Muscle layer of colon (tissue), 2 donors: ENCODE data around the gene KIAA2012.
A peak's percentile ranks its signal among the peaks of the same experiment; 100 is the strongest.
"Not testable (repeated sequence)": the region's sequence is repeated elsewhere in the genome, so short reads cannot be mapped to it uniquely, and the experiment has no call there.

Experiments used
- H3K27ac ChIP-seq: one replicate; pipeline ENCODE4 v1.7.0; 2013; ENCODE audit warnings: low read depth, mild to moderate bottlenecking, low read length, moderate library complexity
- H3K27me3 ChIP-seq, 2 donors: one replicate each; pipeline ENCODE4 v1.7.0; 2013; ENCODE audit warnings: low read length in 2 of 2, mild to moderate bottlenecking in 2 of 2; ENCODE audit not compliant: insufficient read depth in 2 of 2, control insufficient read depth in 1 of 2
- H3K36me3 ChIP-seq: one replicate; pipeline ENCODE4 v1.7.0; 2013; ENCODE audit warnings: mild to moderate bottlenecking, low read length; ENCODE audit not compliant: insufficient read depth
- H3K4me1 ChIP-seq: one replicate; pipeline ENCODE4 v1.7.0; 2013; ENCODE audit warnings: mild to moderate bottlenecking, low read length; ENCODE audit not compliant: insufficient read depth
- H3K4me3 ChIP-seq, 2 donors: one replicate each; pipeline ENCODE4 v1.7.0; 2013; ENCODE audit warnings: low read length in 2 of 2, low read depth in 1 of 2, mild to moderate bottlenecking in 1 of 2, moderate library complexity in 1 of 2
- H3K9ac ChIP-seq: one replicate; pipeline ENCODE4 v1.7.0; 2013; ENCODE audit warnings: low read length
- H3K9me3 ChIP-seq: one replicate; pipeline ENCODE4 v1.7.0; 2013; ENCODE audit warnings: mild to moderate bottlenecking, low read length
- donor health status: abdominal sarcoma.
- donor health status: Adenocarcinoma of cecum.

KIAA2012 gene

GRCh38 chr2:202215179-202215578 lies 142.1 kb downstream of the KIAA2012 start:
- Histone ChIP-seq H3K4me3 (no peak overlapping the region), H3K4me1 (no peaks in the 10 kb centered on the region), H3K27me3 (no peaks in the 10 kb centered on the region), H3K27ac (no peak overlapping the region), H3K9ac (no peak overlapping the region), H3K9me3 (no peaks in the 10 kb centered on the region), H3K36me3 (no peaks in the 10 kb centered on the region)

- no peak overlapping the region for H3K27ac ChIP-seq
- H3K9me3 ChIP-seq: no peaks in the 10 kb centered on the region
- H3K27me3 ChIP-seq: no peaks in the 10 kb centered on the region
- no peak overlapping the region for H3K9ac ChIP-seq
- no peaks in the 10 kb centered on the region for H3K36me3 ChIP-seq
- no peaks in the 10 kb centered on the region for H3K4me1 ChIP-seq
- no peak overlapping the region for H3K4me3 ChIP-seq
Measured at GRCh38 chr2:202221873-202222272, 148.8 kb downstream of the KIAA2012 start.

- no peaks in the 10 kb centered on the region for H3K36me3 ChIP-seq
- H3K4me3 ChIP-seq: peak overlapping the region; percentile 58 to 82
- H3K4me1 ChIP-seq: peaks cover 12% of the 10 kb centered on the region
Measured at GRCh38 chr2:202237787-202238233, 164.8 kb downstream of the KIAA2012 start.

GRCh38 chr2:202238234-202239197 lies 165.5 kb downstream of the KIAA2012 start, which contains the start of gene SUMO1:
Gene SUMO1, minus strand, starts transcription at chr2:202238597. Its CDS starts 146 bp downstream, at chr2:202238451.
- Histone ChIP-seq H3K27me3 (no peaks in the 10 kb centered on the region), H3K9me3 (no peaks in the 10 kb centered on the region), H3K9ac (peak within 1 kb of the TSS; percentile 84), H3K27ac (peak within 1 kb of the TSS; percentile 77), H3K4me3 (peak within 1 kb of the TSS; percentile 58 to 82), H3K4me1 (peaks cover 12% of the 10 kb centered on the region), H3K36me3 (no peaks in the 10 kb centered on the region)

More at GRCh38 chr2:202237787-202238233, 164.8 kb downstream of the KIAA2012 start:
- no peaks in the 10 kb centered on the region for H3K9me3 ChIP-seq
- H3K9ac ChIP-seq: peak overlapping the region; percentile 84
- no peaks in the 10 kb centered on the region for H3K27me3 ChIP-seq
- peak overlapping the region; percentile 77 for H3K27ac ChIP-seq

GRCh38 chr2:202247710-202248109 lies 174.7 kb downstream of the KIAA2012 start:
- not testable (repeated sequence) for H3K36me3 ChIP-seq, H3K27ac ChIP-seq, H3K9me3 ChIP-seq, H3K27me3 ChIP-seq, H3K4me1 ChIP-seq, H3K4me3 ChIP-seq, H3K9ac ChIP-seq

GRCh38 chr2:202249521-202250253 lies 176.6 kb downstream of the KIAA2012 start:
- Histone ChIP-seq H3K4me1 (no peaks in the 10 kb centered on the region), H3K4me3 (no peak overlapping the region), H3K27ac (no peak overlapping the region), H3K36me3 (no peaks in the 10 kb centered on the region), H3K27me3 (no peaks in the 10 kb centered on the region), H3K9me3 (no peaks in the 10 kb centered on the region), H3K9ac (no peak overlapping the region)

- H3K4me3 ChIP-seq: no peak overlapping the region
- no peak overlapping the region for H3K9ac ChIP-seq
- no peaks in the 10 kb centered on the region for H3K4me1 ChIP-seq
- H3K36me3 ChIP-seq: no peaks in the 10 kb centered on the region
- no peaks in the 10 kb centered on the region for H3K9me3 ChIP-seq
- no peaks in the 10 kb centered on the region for H3K27me3 ChIP-seq
- H3K27ac ChIP-seq: no peak overlapping the region
Measured at GRCh38 chr2:202251494-202251893, 178.4 kb downstream of the KIAA2012 start.
